Upper lobe of left lung (tissue), 6 donors: ENCODE measurements around the gene ATP5PB. TPM values are rescaled to one million over a fixed set of nuclear protein-coding genes. Genes with fewer than 3 reads are reported as not detected.

Experiments used
- ATAC-seq, 2 donors: fragments of 200-7000 bp; cut with Tn5 transposase; one replicate each; pipeline ENCODE4 v1.9.1; 2022; ENCODE audit warnings: mild to moderate bottlenecking in 2 of 2, moderate library complexity in 2 of 2; ENCODE audit not compliant: low FRiP score in 2 of 2
- DNase-seq, 2 donors: peaks; one replicate each; pipeline ENCODE4 v3.0.0-alpha.2; 2019 to 2020
- H3K27ac ChIP-seq, 4 donors: fragments of 200-600 bp; sonication (generic); one replicate each; pipeline ENCODE4 v1.5.1; 2016 to 2019
- H3K27me3 ChIP-seq, 4 donors: fragments of 200-600 bp; sonication (generic); one replicate each; pipeline ENCODE4 v1.5.1; 2017 to 2019
- H3K36me3 ChIP-seq, 4 donors: fragments of 200-600 bp; sonication (generic); one replicate each; pipeline ENCODE4 v1.5.1; 2016 to 2019
- H3K4me1 ChIP-seq, 4 donors: fragments of 200-600 bp; sonication (generic); one replicate each; pipeline ENCODE4 v1.5.1; 2018 to 2019
- H3K4me3 ChIP-seq, 4 donors: fragments of 200-600 bp; sonication (generic); one replicate each; pipeline ENCODE4 v1.5.1; 2017 to 2019; ENCODE audit warnings: mild to moderate bottlenecking in 2 of 4, moderate library complexity in 1 of 4
- H3K9me3 ChIP-seq, 4 donors: fragments of 200-600 bp; sonication (generic); one replicate each; pipeline ENCODE4 v1.5.1; 2018 to 2019
- CTCF ChIP-seq, 6 experiments: fragments of 450-650 bp in 4 of 6; fragments of 200-600 bp in 2 of 6; sonication (generic) in 2 of 6; IDR thresholded peaks; one replicate each; pipeline ENCODE4 v1.5.1; 2016 to 2019; ENCODE audit warnings: antibody characterized with exemption in 6 of 6
- EP300 ChIP-seq, 4 donors: sonication (generic); formaldehyde crosslinking; IDR thresholded peaks; one replicate each; pipeline ENCODE4 v1.5.1; 2017; ENCODE audit warnings: antibody characterized with exemption in 4 of 4, control low read depth in 2 of 4
- POLR2A ChIP-seq, 4 donors: fragments of 450-650 bp; IDR thresholded peaks; one replicate each; pipeline ENCODE4 v1.5.1; 2016 to 2017; ENCODE audit warnings: antibody characterized with exemption in 4 of 4, mild to moderate bottlenecking in 2 of 4
- POLR2AphosphoS5 ChIP-seq, 2 donors: sonication (generic); formaldehyde crosslinking; IDR thresholded peaks; one replicate each; pipeline ENCODE4 v1.5.1; 2017; ENCODE audit warnings: antibody characterized with exemption in 2 of 2
- WGBS, 2 donors: methylation state at CpG; one replicate each; pipeline ENCODE4 v1.1.5; 2017 to 2018; 5-methylcytosine and 5-hydroxymethylcytosine counted together
- total RNA-seq, 6 donors: library from RNA; depleted of rRNA in 4 of 6; stranded (reverse); fragments of >200 nt in 4 of 6; gene quantifications; one replicate each; pipeline versions ENCODE4 v1.1.0 to v1.2.1, GENCODE V29; 2016 to 2021
- donor health status: DM: no; HTN: no; CAD: no; lungs with moderate emphysema.
- donor health status: DM: no; HTN: yes; CAD: no; lungs with severe emphysema.

ATP5PB gene
- total RNA-seq, 6 donors from 2014 or later, result 38.8 to 149 (median 132) TPM

- no peak for ATAC-seq
- H3K27me3 ChIP-seq, result no peaks in the 10 kb centered on the region
- TF ChIP-seq CTCF (IDR thresholded peaks at IDR 0.05) (no peak), EP300 (IDR thresholded peaks at IDR 0.05) (no peak), POLR2AphosphoS5 (IDR thresholded peaks at IDR 0.05) (no peak), POLR2A (IDR thresholded peaks at IDR 0.05) (no peak)
- H3K9me3 ChIP-seq, result no peaks in the 10 kb centered on the region
- H3K4me3 ChIP-seq, result no peak overlapping the region
- H3K27ac ChIP-seq, result no peak overlapping the region
- 85 to 92% methylated on average over 5 of the region's 5 CpGs for WGBS, 2 donors
- no peaks in the 10 kb centered on the region for H3K36me3 ChIP-seq
- H3K4me1 ChIP-seq, result peaks cover 0 to 12% (median 7%) of the 10 kb centered on the region in 4 donors
- no peak for DNase-seq
Observed at GRCh38 chr1:111499026-111499785, 49.9 kb downstream of the ATP5PB start.

- Histone ChIP-seq H3K27me3 (no peaks in the 10 kb centered on the region), H3K27ac (peak overlapping the region in 1 of 4 donors; percentile 3), H3K9me3 (no peaks in the 10 kb centered on the region), H3K4me1 (peaks cover 7 to 31% (median 19%) of the 10 kb centered on the region in 4 donors), H3K36me3 (no peaks in the 10 kb centered on the region), H3K4me3 (peak overlapping the region in 1 of 4 donors; percentile 7)
- WGBS, 2 donors, result 71 to 78% methylated on average over 7 of the region's 7 CpGs
- ATAC-seq (no peak), DNase-seq (no peak)
- TF ChIP-seq POLR2A (IDR thresholded peaks at IDR 0.05), result peak in 1 of 4 donors; percentile 55
- no peak for TF ChIP-seq EP300 (IDR thresholded peaks at IDR 0.05)
Observed at GRCh38 chr1:111501645-111502044, 52.4 kb downstream of the ATP5PB start.

GRCh38 chr1:111503585-111504060 is 54.4 kb downstream of the ATP5PB start, which contains the start of the genes ADORA3 and TMIGD3:
ADORA3 (minus strand) TSS chr1:111503633; CDS start chr1:111503354, 279 bp downstream.
TMIGD3 (minus strand) TSS chr1:111503633; CDS start chr1:111503354, 279 bp downstream.
- H3K27ac ChIP-seq, result peak within 1 kb of the TSS; percentile 24 to 93 (median 58)
- WGBS, 2 donors, result 38 to 50% methylated on average over 4 of the region's 4 CpGs
- H3K36me3 ChIP-seq, result no peaks in the 10 kb centered on the region
- no peaks in the 10 kb centered on the region for H3K9me3 ChIP-seq
- ATAC-seq (no peak), DNase-seq (no peak)
- H3K4me3 ChIP-seq, result peak within 1 kb of the TSS in 2 of 4 donors; percentile 8 to 17
- peaks cover 22 to 46% (median 34%) of the 10 kb centered on the region in 4 donors for H3K4me1 ChIP-seq
- no peaks in the 10 kb centered on the region for H3K27me3 ChIP-seq
- TF ChIP-seq EP300 (IDR thresholded peaks at IDR 0.05) (no peak), POLR2A (IDR thresholded peaks at IDR 0.05) (peak in 1 of 4 donors; percentile 73), CTCF (IDR thresholded peaks at IDR 0.05) (no peak), POLR2AphosphoS5 (IDR thresholded peaks at IDR 0.05) (no peak)

- no peak overlapping the region for H3K4me3 ChIP-seq
- H3K27me3 ChIP-seq, result no peaks in the 10 kb centered on the region
- H3K9me3 ChIP-seq, result no peaks in the 10 kb centered on the region
- no peak for DNase-seq
- no peak for ATAC-seq
- H3K36me3 ChIP-seq, result no peaks in the 10 kb centered on the region
- no peak for TF ChIP-seq EP300 (IDR thresholded peaks at IDR 0.05)
- no peak for TF ChIP-seq POLR2AphosphoS5 (IDR thresholded peaks at IDR 0.05)
- TF ChIP-seq POLR2A (IDR thresholded peaks at IDR 0.05), result no peak
- WGBS, 2 donors, result 64 to 73% methylated on average over 6 of the region's 6 CpGs
- peak overlapping the region; percentile 24 to 93 (median 58) for H3K27ac ChIP-seq
- H3K4me1 ChIP-seq, result peaks cover 27 to 51% (median 38%) of the 10 kb centered on the region in 4 donors
Observed at GRCh38 chr1:111504097-111504496, 54.8 kb downstream of the ATP5PB start.

GRCh38 chr1:111505641-111506119 is 56.4 kb downstream of the ATP5PB start:
- Histone ChIP-seq H3K9me3 (no peaks in the 10 kb centered on the region), H3K27me3 (no peaks in the 10 kb centered on the region), H3K4me3 (no peak overlapping the region), H3K4me1 (peaks cover 38 to 67% (median 51%) of the 10 kb centered on the region in 4 donors), H3K27ac (peak overlapping the region; percentile 93 to 98 (median 94)), H3K36me3 (no peaks in the 10 kb centered on the region)
- TF ChIP-seq POLR2AphosphoS5 (IDR thresholded peaks at IDR 0.05) (no peak), EP300 (IDR thresholded peaks at IDR 0.05) (no peak), POLR2A (IDR thresholded peaks at IDR 0.05) (peak in 1 of 4 donors; percentile 64), CTCF (IDR thresholded peaks at IDR 0.05) (no peak)
- DNase-seq, result peak in 1 of 2 donors; percentile 70
- ATAC-seq, result peak in 1 of 2 donors; percentile 20
- 77% methylated on average over 4 to 6 of the region's 6 CpGs for WGBS, 2 donors
